NT2/D1 (cell line): ENCODE measurements around the gene SLC39A6.

Experiments
- SUZ12 ChIP-seq: IDR thresholded peaks from 2 replicates; pipeline ENCODE4 v1.6.1; 2011; ENCODE audit not compliant: insufficient read length, insufficient read depth; ENCODE audit errors: extremely low read depth
- YY1 ChIP-seq: IDR thresholded peaks from 2 replicates; pipeline ENCODE4 v1.6.1; 2011; ENCODE audit not compliant: insufficient read length, insufficient read depth
- ZNF274 ChIP-seq: IDR thresholded peaks from 2 replicates; pipeline ENCODE4 v1.6.1; 2011; ENCODE audit warnings: mild to moderate bottlenecking, low read depth, low read length

DNA sequence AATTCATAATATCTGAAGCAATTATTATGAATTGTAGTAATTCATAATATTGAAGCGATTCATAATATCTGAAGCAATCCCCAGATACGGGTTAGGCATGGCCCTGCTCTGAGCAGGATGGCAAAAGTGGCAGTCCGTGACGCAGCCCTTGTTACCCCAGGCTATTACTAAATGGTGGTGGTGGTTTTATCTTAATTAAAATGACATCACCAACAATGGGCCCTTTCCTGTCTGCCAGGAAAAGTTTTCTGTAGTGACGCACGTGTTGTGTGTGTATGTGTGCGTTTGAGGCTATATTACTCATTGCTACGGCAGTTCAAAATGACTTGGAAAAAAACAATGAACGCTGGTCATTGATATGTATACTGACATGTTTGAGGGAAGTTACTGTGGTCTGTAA is 47.6 kb upstream of the SLC39A6 start:
- TF ChIP-seq YY1 (no peak), ZNF274 (no peak), SUZ12 (no peak)
